ENCODE data around the gene KRTAP10-9.
"Not testable (repeated sequence)": the region's sequence is repeated elsewhere in the genome, so short reads cannot be mapped to it uniquely, and the experiment has no call there.

DNA sequence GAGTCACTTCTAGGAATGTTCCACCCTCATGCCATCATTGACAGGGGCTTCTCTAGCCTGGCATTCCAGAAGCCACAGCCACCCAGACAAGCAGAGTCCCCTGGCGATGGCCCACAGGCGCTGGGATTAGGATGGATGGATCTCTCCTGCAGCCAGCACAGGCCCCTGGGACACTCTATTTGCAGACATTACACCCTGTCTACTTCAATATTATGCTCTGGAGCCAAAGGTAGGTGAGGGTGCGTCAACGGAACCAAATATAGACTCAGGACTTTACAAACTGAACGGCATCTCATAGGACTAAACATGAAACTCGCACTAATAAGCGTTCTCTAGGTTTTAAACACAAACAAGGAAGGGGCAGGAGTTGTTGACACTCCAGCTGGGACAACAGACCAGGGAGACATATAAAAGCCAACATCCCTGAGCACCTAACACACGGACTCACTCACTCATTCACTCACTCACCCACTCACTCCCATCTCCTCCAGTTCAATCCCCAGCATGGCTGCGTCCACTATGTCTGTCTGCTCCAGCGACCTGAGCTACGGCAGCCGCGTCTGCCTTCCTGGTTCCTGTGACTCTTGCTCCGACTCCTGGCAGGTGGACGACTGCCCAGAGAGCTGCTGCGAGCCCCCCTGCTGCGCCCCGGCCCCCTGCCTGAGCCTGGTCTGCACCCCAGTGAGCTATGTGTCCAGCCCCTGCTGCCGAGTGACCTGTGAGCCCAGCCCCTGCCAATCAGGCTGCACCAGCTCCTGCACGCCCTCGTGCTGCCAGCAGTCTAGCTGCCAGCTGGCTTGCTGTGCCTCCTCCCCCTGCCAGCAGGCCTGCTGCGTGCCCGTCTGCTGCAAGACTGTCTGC lies 26.5 kb upstream of the KRTAP10-9 start, which contains the start of gene KRTAP10-7:
- TF ChIP-seq POLR2A (IDR thresholded peaks at IDR 0.05); POLR2AphosphoS5 (IDR thresholded peaks at IDR 0.05); CTCF (IDR thresholded peaks at IDR 0.05 in 8 of 11, conservative IDR thresholded peaks at IDR 0.05 in 3 of 11): not testable (repeated sequence)
